Skeletal muscle satellite cell (primary cell): ENCODE results near the gene PXMP4.

ENCODE experiments used
- H3K27me3 ChIP-seq: 2 replicates; pipeline ENCODE4 v1.7.0; 2013; ENCODE audit warnings: low read length; ENCODE audit not compliant: control insufficient read depth, insufficient read depth
- H3K36me3 ChIP-seq: 2 replicates; pipeline ENCODE4 v1.7.0; 2013; ENCODE audit warnings: mild to moderate bottlenecking, control low read depth, low read length; ENCODE audit not compliant: insufficient read depth
- H3K4me1 ChIP-seq: 2 replicates; pipeline ENCODE4 v1.7.0; 2013; ENCODE audit warnings: low read length; ENCODE audit not compliant: control insufficient read depth, insufficient read depth
- H3K4me2 ChIP-seq: 2 replicates; pipeline ENCODE4 v1.7.0; 2013; ENCODE audit warnings: mild to moderate bottlenecking, low read length
- H3K4me3 ChIP-seq: 2 replicates; pipeline ENCODE4 v1.7.0; 2013; ENCODE audit warnings: low read length
- H3K9ac ChIP-seq: 2 replicates; pipeline ENCODE4 v1.7.0; 2013; ENCODE audit warnings: mild to moderate bottlenecking, low read depth, low read length, moderate library complexity
- H3K9me3 ChIP-seq: replicated peaks from 2 replicates; pipeline ENCODE4 v1.7.0; 2013; ENCODE audit warnings: mild to moderate bottlenecking, control low read depth, low read length

The PXMP4 gene

GRCh38 chr20:33730946-33731692 is 11.0 kb upstream of the PXMP4 start:
- Histone ChIP-seq H3K4me3 (peak overlapping the region; percentile 71), H3K4me2 (peak overlapping the region; percentile 92), H3K36me3 (no peaks in the 10 kb centered on the region), H3K27me3 (peaks cover 4% of the 10 kb centered on the region), H3K4me1 (peaks cover 30% of the 10 kb centered on the region), H3K9me3 (no peaks in the 10 kb centered on the region), H3K9ac (peak overlapping the region; percentile 79)

GRCh38 chr20:33729101-33729500 is 9.0 kb upstream of the PXMP4 start:
- Histone ChIP-seq H3K36me3 (no peaks in the 10 kb centered on the region), H3K4me2 (no peak overlapping the region), H3K4me3 (no peak overlapping the region), H3K27me3 (peaks cover 4% of the 10 kb centered on the region), H3K9me3 (no peaks in the 10 kb centered on the region), H3K9ac (no peak overlapping the region), H3K4me1 (peaks cover 25% of the 10 kb centered on the region)

GRCh38 chr20:33728463-33728862 is 8.4 kb upstream of the PXMP4 start:
- peaks cover 4% of the 10 kb centered on the region for H3K27me3 ChIP-seq
- H3K36me3 ChIP-seq: no peaks in the 10 kb centered on the region
- H3K9ac ChIP-seq: no peak overlapping the region
- peaks cover 19% of the 10 kb centered on the region for H3K4me1 ChIP-seq
- no peak overlapping the region for H3K4me2 ChIP-seq
- no peak overlapping the region for H3K4me3 ChIP-seq
- H3K9me3 ChIP-seq: no peaks in the 10 kb centered on the region

- no peak overlapping the region for H3K9ac ChIP-seq
- H3K4me2 ChIP-seq: no peak overlapping the region
- H3K36me3 ChIP-seq: no peaks in the 10 kb centered on the region
- no peaks in the 10 kb centered on the region for H3K9me3 ChIP-seq
- peaks cover 4% of the 10 kb centered on the region for H3K27me3 ChIP-seq
- no peak overlapping the region for H3K4me3 ChIP-seq
- H3K4me1 ChIP-seq: peaks cover 12% of the 10 kb centered on the region
Observed at GRCh38 chr20:33727806-33728205, 7.7 kb upstream of the PXMP4 start.

- peaks cover 4% of the 10 kb centered on the region for H3K27me3 ChIP-seq
- H3K4me2 ChIP-seq: no peak overlapping the region
- H3K9ac ChIP-seq: no peak overlapping the region
- no peak overlapping the region for H3K4me3 ChIP-seq
- H3K4me1 ChIP-seq: peaks cover 6% of the 10 kb centered on the region
- H3K9me3 ChIP-seq: no peaks in the 10 kb centered on the region
- H3K36me3 ChIP-seq: no peaks in the 10 kb centered on the region
Observed at GRCh38 chr20:33727115-33727479, 7.0 kb upstream of the PXMP4 start.

GRCh38 chr20:33725607-33726264 is 5.6 kb upstream of the PXMP4 start:
- Histone ChIP-seq H3K36me3 (no peaks in the 10 kb centered on the region), H3K9ac (no peak overlapping the region), H3K9me3 (no peaks in the 10 kb centered on the region), H3K4me1 (no peaks in the 10 kb centered on the region), H3K4me2 (no peak overlapping the region), H3K4me3 (no peak overlapping the region), H3K27me3 (peaks cover 4% of the 10 kb centered on the region)

- H3K4me2 ChIP-seq: no peak overlapping the region
- peaks cover 4% of the 10 kb centered on the region for H3K27me3 ChIP-seq
- no peaks in the 10 kb centered on the region for H3K36me3 ChIP-seq
- H3K9me3 ChIP-seq: no peaks in the 10 kb centered on the region
- no peak overlapping the region for H3K4me3 ChIP-seq
- H3K9ac ChIP-seq: no peak overlapping the region
- H3K4me1 ChIP-seq: peaks cover 2% of the 10 kb centered on the region
Observed at GRCh38 chr20:33724439-33725094, 4.5 kb upstream of the PXMP4 start.

- no peaks in the 10 kb centered on the region for H3K27me3 ChIP-seq
- no peak overlapping the region for H3K9ac ChIP-seq
- no peak overlapping the region for H3K4me2 ChIP-seq
- H3K9me3 ChIP-seq: no peaks in the 10 kb centered on the region
- H3K36me3 ChIP-seq: no peaks in the 10 kb centered on the region
- H3K4me1 ChIP-seq: peaks cover 7% of the 10 kb centered on the region
- no peak overlapping the region for H3K4me3 ChIP-seq
Observed at GRCh38 chr20:33721391-33722140, 1.5 kb upstream of the PXMP4 start.

GRCh38 chr20:33719277-33719988 is 677 bp downstream of the PXMP4 start:
- Histone ChIP-seq H3K9ac (peak overlapping the region; percentile 66), H3K9me3 (no peaks in the 10 kb centered on the region), H3K4me2 (peak overlapping the region; percentile 80), H3K4me1 (peaks cover 7% of the 10 kb centered on the region), H3K4me3 (peak overlapping the region; percentile 75), H3K36me3 (no peaks in the 10 kb centered on the region), H3K27me3 (no peaks in the 10 kb centered on the region)

- Histone ChIP-seq H3K9me3 (no peaks in the 10 kb centered on the region), H3K4me1 (peaks cover 7% of the 10 kb centered on the region), H3K36me3 (no peaks in the 10 kb centered on the region), H3K27me3 (no peaks in the 10 kb centered on the region), H3K4me3 (no peak overlapping the region), H3K4me2 (no peak overlapping the region), H3K9ac (no peak overlapping the region)
Observed at GRCh38 chr20:33716498-33716897, 3.6 kb downstream of the PXMP4 start.
